Stomach (tissue), 9 donors: ENCODE results near the gene ZNF747. TPM values are rescaled to one million over a fixed set of nuclear protein-coding genes. Genes with fewer than 3 reads are reported as not detected.

Source experiments
- DNase-seq, 2 donors: peaks; one replicate each; pipeline versions ENCODE4 v3.0.0 to v3.0.0-alpha.2; 2013 to 2019
- H3K27ac ChIP-seq, 5 donors: fragments of 200-600 bp in 4 of 5; sonication (generic) in 4 of 5; one replicate each; pipeline ENCODE4 v1.5.1; 2013 to 2019; ENCODE audit warnings: mild to moderate bottlenecking in 1 of 5, moderate library complexity in 1 of 5
- H3K27me3 ChIP-seq, 3 donors: fragments of 200-600 bp; sonication (generic); one replicate each; pipeline ENCODE4 v1.5.1; 2017 to 2019; ENCODE audit warnings: mixed run types in 1 of 3
- H3K36me3 ChIP-seq, 4 donors: fragments of 200-600 bp; sonication (generic); 1 replicate in 3 of 4; 2 replicates in 1 of 4; pipeline ENCODE4 v1.5.1; 2016 to 2019
- H3K4me1 ChIP-seq, 4 donors: fragments of 200-600 bp; sonication (generic); one replicate each; pipeline ENCODE4 v1.5.1; 2016 to 2019
- H3K4me3 ChIP-seq, 4 donors: fragments of 200-600 bp; sonication (generic) in 3 of 4; one replicate each; pipeline ENCODE4 v1.5.1; 2016 to 2019; ENCODE audit warnings: mild to moderate bottlenecking in 1 of 4
- H3K9me3 ChIP-seq, 4 donors: fragments of 200-600 bp; sonication (generic); one replicate each; pipeline ENCODE4 v1.5.1; 2016 to 2019
- EP300 ChIP-seq: sonication (generic); formaldehyde crosslinking; IDR thresholded peaks from one replicate; pipeline ENCODE4 v1.6.1; 2017; ENCODE audit warnings: antibody characterized with exemption
- POLR2A ChIP-seq, 4 donors: fragments of 450-650 bp; IDR thresholded peaks; one replicate each; pipeline ENCODE4 v1.6.1; 2016; ENCODE audit warnings: antibody characterized with exemption in 4 of 4, control low read depth in 2 of 4, mild to moderate bottlenecking in 1 of 4, moderate library complexity in 1 of 4
- POLR2AphosphoS5 ChIP-seq, 3 donors: sonication (generic); formaldehyde crosslinking; IDR thresholded peaks; one replicate each; pipeline ENCODE4 v1.6.1; 2016; ENCODE audit warnings: antibody characterized with exemption in 3 of 3
- WGBS, 5 donors: extraction: QIAGEN DNeasy Blood & Tissue Kit in 3 of 5; methylation state at CpG; one replicate each; pipeline versions ENCODE4 v1.1.5 to v1.1.7; 2013 to 2018; 5-methylcytosine and 5-hydroxymethylcytosine counted together
- intact Hi-C: fragments of 100-400 bp; cut with DNase I; formaldehyde crosslinking; loops from one replicate; pipeline ENCODE4 v1.15.1; 2023; ENCODE audit warnings: low total_unique reads
- polyA plus RNA-seq, 3 donors: library from polyadenylated mRNA; stranded (reverse); fragments of 200-250 nt; gene quantifications; one replicate each; pipeline ENCODE4 v1.2.3, GENCODE V29; 2013
- total RNA-seq, 5 donors: library from RNA; depleted of rRNA; stranded (reverse); fragments of >200 nt; gene quantifications; one replicate each; pipeline versions ENCODE4 v1.1.0 to v1.2.3, GENCODE V29; 2014 to 2016
- TF ChIP-seq, protein P1 (sequence below), 7 experiments: fragments of 450-650 bp in 4 of 7; fragments of 200-600 bp in 3 of 7; sonication (generic) in 3 of 7; IDR thresholded peaks; one replicate each; pipeline ENCODE4 v1.5.1; 2016 to 2019; ENCODE audit warnings: antibody characterized with exemption in 7 of 7, control low read depth in 2 of 7, mild to moderate bottlenecking in 1 of 7
- donor health status: healthy with polysubstance abuse.
- donor health status: Bipolar disorder and iron deficiency.
- donor health status: healthy.

The ZNF747 gene
- total and polyA plus RNA-seq, 8 donors = 6.2 to 18.7 (median 10.8) TPM

DNA sequence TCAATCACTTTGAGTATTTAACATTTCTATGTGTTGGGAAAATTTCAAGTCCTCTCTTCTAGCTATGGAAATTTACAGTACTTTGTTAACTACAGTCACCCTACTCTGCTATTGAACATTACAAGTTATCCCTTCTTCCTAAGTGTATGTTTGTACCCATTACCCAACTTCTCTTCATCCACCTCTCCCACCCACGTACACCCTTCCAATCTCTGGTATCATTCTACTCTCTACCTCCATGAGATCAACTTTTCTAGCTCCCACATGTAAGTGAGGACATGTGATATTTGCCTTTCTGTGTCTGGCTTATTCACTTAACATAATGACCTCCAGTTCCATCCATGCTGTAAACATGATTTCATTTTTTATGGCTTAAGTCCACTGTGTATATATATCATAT is 40.0 kb upstream of the ZNF747 start:
- H3K9me3 ChIP-seq = no peaks in the 10 kb centered on the region
- no peak for TF ChIP-seq POLR2AphosphoS5 (IDR thresholded peaks at IDR 0.05)
- TF ChIP-seq, protein P1, sequence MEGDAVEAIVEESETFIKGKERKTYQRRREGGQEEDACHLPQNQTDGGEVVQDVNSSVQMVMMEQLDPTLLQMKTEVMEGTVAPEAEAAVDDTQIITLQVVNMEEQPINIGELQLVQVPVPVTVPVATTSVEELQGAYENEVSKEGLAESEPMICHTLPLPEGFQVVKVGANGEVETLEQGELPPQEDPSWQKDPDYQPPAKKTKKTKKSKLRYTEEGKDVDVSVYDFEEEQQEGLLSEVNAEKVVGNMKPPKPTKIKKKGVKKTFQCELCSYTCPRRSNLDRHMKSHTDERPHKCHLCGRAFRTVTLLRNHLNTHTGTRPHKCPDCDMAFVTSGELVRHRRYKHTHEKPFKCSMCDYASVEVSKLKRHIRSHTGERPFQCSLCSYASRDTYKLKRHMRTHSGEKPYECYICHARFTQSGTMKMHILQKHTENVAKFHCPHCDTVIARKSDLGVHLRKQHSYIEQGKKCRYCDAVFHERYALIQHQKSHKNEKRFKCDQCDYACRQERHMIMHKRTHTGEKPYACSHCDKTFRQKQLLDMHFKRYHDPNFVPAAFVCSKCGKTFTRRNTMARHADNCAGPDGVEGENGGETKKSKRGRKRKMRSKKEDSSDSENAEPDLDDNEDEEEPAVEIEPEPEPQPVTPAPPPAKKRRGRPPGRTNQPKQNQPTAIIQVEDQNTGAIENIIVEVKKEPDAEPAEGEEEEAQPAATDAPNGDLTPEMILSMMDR (IDR thresholded peaks at IDR 0.05) = no peak
- TF ChIP-seq POLR2A (IDR thresholded peaks at IDR 0.05) = no peak
- TF ChIP-seq EP300 = no peak
- H3K4me1 ChIP-seq = peaks cover 19 to 39% (median 25%) of the 10 kb centered on the region in 4 donors
- 31 to 58% (median 46%) methylated on average over 1 of the region's 1 CpG for WGBS, 5 donors
- peaks cover 3 to 31% (median 29%) of the 10 kb centered on the region in 4 donors for H3K36me3 ChIP-seq
- intact Hi-C loops = no loop called here
- H3K27me3 ChIP-seq = no peaks in the 10 kb centered on the region
- H3K27ac ChIP-seq = no peak overlapping the region
- DNase-seq = no peak
- no peak overlapping the region for H3K4me3 ChIP-seq

DNA sequence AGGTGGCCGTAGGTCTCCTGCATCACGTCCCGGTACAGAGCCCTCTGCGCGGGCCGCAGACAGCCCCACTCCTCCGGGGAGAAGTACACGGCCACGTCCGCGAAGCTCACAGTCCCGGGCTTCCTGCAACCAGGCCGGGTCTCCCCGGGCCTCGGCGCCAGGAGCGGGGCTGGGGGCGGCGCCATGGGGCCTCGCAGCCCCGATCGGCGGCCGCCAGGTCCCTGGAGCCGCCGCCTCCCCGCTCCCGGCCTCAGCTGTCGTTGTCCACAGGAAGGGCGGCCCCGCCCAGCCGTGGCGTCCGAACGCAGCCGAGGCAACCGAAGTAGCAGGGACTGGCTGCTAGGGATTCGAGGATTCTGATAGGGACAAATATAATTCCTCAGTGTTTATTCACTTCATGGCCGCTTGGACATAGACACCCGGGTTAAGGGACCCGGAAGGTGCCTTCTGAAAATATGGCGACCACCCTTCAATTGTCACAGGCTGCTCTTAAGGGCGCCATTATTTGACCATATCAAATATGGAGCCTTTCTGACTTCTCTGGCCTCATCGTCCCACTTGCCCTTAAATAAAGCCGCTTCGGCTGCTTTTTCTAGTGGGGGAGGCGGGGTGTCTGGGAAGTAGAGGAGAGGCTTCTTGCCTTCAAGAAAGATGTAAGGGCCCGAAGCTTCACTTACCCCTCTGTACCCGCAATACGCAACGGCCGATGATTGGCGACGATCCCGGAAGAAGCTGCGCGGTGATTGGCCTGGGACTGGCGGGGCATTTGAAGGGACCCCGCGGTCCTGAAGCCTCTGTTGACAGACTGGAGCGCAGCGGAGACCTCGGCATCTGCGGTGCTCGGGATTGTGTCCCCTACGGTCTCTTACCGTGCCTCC is 37.0 kb upstream of the ZNF747 start, which contains the start of gene ZNF688:
Gene ZNF688, minus strand, starts transcription at position 270 of the 878 bp plus-strand sequence. Its CDS starts 85 bp downstream, at position 185.
- 0 to 1% (median 0%) methylated on average over 40 to 67 of the region's 67 CpGs for WGBS, 5 donors
- Histone ChIP-seq H3K27ac (peak within 1 kb of the TSS; percentile 92 to 99 (median 96)), H3K4me1 (peaks cover 19 to 58% (median 25%) of the 10 kb centered on the region in 4 donors), H3K27me3 (no peaks in the 10 kb centered on the region), H3K9me3 (no peaks in the 10 kb centered on the region), H3K4me3 (peak within 1 kb of the TSS; percentile 64 to 81 (median 79)), H3K36me3 (peaks cover under 1 to 5% (median 4%) of the 10 kb centered on the region in 4 donors)
- DNase-seq = peak; percentile 94 to 99
- intact Hi-C loops = no loop called here
- no peak for TF ChIP-seq POLR2A (IDR thresholded peaks at IDR 0.05)
- TF ChIP-seq, protein P1 (IDR thresholded peaks at IDR 0.05) = no peak
- no peak for TF ChIP-seq EP300
- TF ChIP-seq POLR2AphosphoS5 (IDR thresholded peaks at IDR 0.05) = peak; percentile 62 to 85 (median 75)

DNA sequence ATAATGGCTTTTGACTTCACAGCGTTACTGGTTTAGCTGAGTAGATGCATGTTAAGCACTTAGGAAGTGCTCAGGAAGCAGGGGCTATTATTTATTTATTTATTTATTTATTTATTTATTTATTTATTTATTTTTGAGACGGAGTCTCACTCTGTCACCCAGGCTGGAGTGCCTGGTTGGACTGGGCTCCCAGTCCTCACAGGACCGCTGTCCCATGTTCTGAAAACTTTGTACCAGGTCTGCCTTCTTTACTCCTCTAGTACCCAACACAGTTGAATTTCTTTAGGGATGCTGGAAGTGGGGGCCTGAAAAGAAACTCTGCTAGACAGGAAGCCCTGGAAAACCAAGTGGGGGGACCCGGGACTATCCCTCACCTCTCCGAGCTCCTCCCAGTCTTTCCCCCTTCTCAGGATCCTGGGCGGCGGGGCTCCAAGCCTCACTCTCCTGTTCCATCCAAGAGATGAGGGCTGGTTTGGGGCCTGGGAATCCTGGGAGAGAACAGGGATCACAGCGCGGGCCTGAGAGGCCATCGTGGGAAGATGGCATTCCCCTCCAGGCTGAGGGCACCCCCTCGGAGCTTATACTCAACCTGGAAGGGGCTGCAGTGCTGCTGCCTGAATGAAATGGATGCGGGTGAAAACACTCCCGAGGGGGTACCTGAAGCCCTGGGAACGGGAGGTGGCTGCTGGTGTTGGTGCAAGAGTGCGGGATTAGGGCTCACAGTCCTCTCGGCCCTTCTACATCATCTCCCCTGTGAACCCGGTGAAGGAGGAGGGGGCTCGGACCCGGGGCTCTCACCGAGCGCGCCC is 36.2 kb upstream of the ZNF747 start:
- intact Hi-C loops = no loop called here
- Histone ChIP-seq H3K9me3 (no peaks in the 10 kb centered on the region), H3K4me3 (peak overlapping the region; percentile 64 to 81 (median 79)), H3K27ac (peak overlapping the region; percentile 92 to 99 (median 96)), H3K36me3 (peaks cover 0 to 5% (median 2%) of the 10 kb centered on the region in 4 donors), H3K4me1 (peaks cover 19 to 58% (median 25%) of the 10 kb centered on the region in 4 donors), H3K27me3 (no peaks in the 10 kb centered on the region)
- DNase-seq = peak; percentile 28 to 70
- TF ChIP-seq EP300 (no peak), POLR2AphosphoS5 (IDR thresholded peaks at IDR 0.05) (no peak), POLR2A (IDR thresholded peaks at IDR 0.05) (no peak)
- TF ChIP-seq, protein P1 (IDR thresholded peaks at IDR 0.05) = no peak
- WGBS, 5 donors = 6 to 23% (median 7%) methylated on average over 7 to 22 of the region's 22 CpGs
